Measurements from ENCODE around the gene NR0B2. TPM values are rescaled to one million over a fixed set of nuclear protein-coding genes. Genes with fewer than 3 reads are reported as not detected.
A peak's percentile ranks its signal among the peaks of the same experiment; 100 is the strongest.

The NR0B2 gene
- total and polyA plus RNA-seq, 2 of the 13 experiments (the other 11 are each of a cell fraction or from before 2014, with no cell fraction given), result 72.5 to 133 TPM

DNA sequence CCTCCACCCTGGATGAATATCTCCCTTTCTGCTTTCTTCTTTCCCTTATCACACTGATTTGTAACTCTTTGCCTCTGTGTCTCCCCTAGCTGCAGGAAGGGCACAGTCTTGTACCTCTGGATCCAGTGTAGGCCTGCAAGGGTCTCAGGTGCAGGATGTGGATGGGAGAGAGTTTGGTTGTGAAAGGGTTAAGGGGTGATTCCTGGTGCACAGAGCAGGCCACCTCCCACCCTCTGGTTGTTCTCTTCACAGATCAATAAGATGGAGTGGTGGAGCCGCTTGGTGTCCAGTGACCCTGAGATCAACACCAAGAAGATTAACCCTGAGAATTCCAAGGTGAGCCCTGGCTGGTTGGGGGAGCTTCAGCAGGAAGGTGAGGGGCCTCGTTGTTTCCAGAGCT, 31.4 kb upstream of the NR0B2 start:
- in situ Hi-C loops (cut with HindIII; ENCODE audit: extremely low pct_ligation_motif_present, low pct_unique_long_range_greater_than_20kb), result no loop called here
- Histone ChIP-seq H3K9ac (ENCODE audit: insufficient read depth, low read depth, low read length) (no peak overlapping the region), H2AFZ (ENCODE audit: low read length) (no peak overlapping the region), H3K27ac (ENCODE audit: extremely low read length, insufficient read depth, low read length) (peak overlapping the region; percentile 63), H3K9me3 (ENCODE audit: low read length) (no peaks in the 10 kb centered on the region), H4K20me1 (ENCODE audit: insufficient read depth, low read length) (no peaks in the 10 kb centered on the region), H3K36me3 (replicated peaks in 1 of 2; ENCODE audit: control insufficient read depth in 1 of 2, insufficient read depth in 2 of 2, low read length in 2 of 2) (peaks cover 25 to 40% of the 10 kb centered on the region in 2 experiments), H3K4me3 (replicated peaks in 1 of 3; ENCODE audit: insufficient read depth in 1 of 3, low read depth in 2 of 3, low read length in 3 of 3) (peak overlapping the region in 1 of 3 experiments; percentile 3; a peak in 1 of 6 replicates), H3K27me3 (ENCODE audit: control insufficient read depth in 1 of 2, insufficient read depth in 2 of 2, low read length in 2 of 2) (no peaks in the 10 kb centered on the region), H3K4me2 (ENCODE audit: low read depth, low read length) (peak overlapping the region; percentile 50), H3K79me2 (ENCODE audit: insufficient read depth, low read length) (peaks cover 2% of the 10 kb centered on the region), H3K4me1 (ENCODE audit: insufficient read depth, low read length) (peaks cover 81% of the 10 kb centered on the region)
- ATAC-seq, result no peak
- CTCF ChIA-PET (ENCODE audit: low intra/inter-chr PET ratio, low total read pairs), result no interaction called here
- FAIRE-seq, result peak; percentile 76
- no peak for DNase-seq (ENCODE audit: low spot score)
- WGBS (ENCODE audit: low lambda C conversion rate), result 21% methylated on average over 2 of the region's 2 CpGs
- no TSS peak for BruUV-seq (replicated peaks)
- POLR2A ChIA-PET, result interaction anchor here (0.9 to 12.9 kb wide), 11 partner anchors 7 to 53 kb away, joined by 3 to 371 read pairs (median 5); partner anchors contain the start of genes GPATCH3, KDF1, NR0B2 and NUDC
- intact Hi-C loops (cut with micrococcal nuclease; ENCODE audit: unreplicated experiment), result loop anchor here (1.0 kb wide), 1 partner anchor 33 kb away; no protein-coding TSS in a partner anchor
- no peak for TF ChIP-seq MAFG (CRISPR knock-in tag; IDR thresholded peaks at IDR 0.05)
- no peak for TF ChIP-seq KAT2B (IDR thresholded peaks at IDR 0.05; ENCODE audit: borderline replicate concordance, low read depth, low read length)
- TF ChIP-seq ZNF652 (CRISPR knock-in tag; IDR thresholded peaks at IDR 0.05; ENCODE audit: borderline replicate concordance, low read depth), result peak; percentile 98
- 0 out of 2 replicates have a peak, but pooled peaks have one; percentile 22 for TF ChIP-seq ZMYM3 (CRISPR knock-in tag; IDR thresholded peaks at IDR 0.05)
- TF ChIP-seq GATAD2A (CRISPR knock-in tag; IDR thresholded peaks at IDR 0.05), result peak; percentile 49
- TF ChIP-seq ZNF329 (CRISPR knock-in tag; IDR thresholded peaks at IDR 0.05; ENCODE audit: low read depth), result 0 out of 2 replicates have a peak, but pooled peaks have one; percentile 31
- TF ChIP-seq, protein P1, sequence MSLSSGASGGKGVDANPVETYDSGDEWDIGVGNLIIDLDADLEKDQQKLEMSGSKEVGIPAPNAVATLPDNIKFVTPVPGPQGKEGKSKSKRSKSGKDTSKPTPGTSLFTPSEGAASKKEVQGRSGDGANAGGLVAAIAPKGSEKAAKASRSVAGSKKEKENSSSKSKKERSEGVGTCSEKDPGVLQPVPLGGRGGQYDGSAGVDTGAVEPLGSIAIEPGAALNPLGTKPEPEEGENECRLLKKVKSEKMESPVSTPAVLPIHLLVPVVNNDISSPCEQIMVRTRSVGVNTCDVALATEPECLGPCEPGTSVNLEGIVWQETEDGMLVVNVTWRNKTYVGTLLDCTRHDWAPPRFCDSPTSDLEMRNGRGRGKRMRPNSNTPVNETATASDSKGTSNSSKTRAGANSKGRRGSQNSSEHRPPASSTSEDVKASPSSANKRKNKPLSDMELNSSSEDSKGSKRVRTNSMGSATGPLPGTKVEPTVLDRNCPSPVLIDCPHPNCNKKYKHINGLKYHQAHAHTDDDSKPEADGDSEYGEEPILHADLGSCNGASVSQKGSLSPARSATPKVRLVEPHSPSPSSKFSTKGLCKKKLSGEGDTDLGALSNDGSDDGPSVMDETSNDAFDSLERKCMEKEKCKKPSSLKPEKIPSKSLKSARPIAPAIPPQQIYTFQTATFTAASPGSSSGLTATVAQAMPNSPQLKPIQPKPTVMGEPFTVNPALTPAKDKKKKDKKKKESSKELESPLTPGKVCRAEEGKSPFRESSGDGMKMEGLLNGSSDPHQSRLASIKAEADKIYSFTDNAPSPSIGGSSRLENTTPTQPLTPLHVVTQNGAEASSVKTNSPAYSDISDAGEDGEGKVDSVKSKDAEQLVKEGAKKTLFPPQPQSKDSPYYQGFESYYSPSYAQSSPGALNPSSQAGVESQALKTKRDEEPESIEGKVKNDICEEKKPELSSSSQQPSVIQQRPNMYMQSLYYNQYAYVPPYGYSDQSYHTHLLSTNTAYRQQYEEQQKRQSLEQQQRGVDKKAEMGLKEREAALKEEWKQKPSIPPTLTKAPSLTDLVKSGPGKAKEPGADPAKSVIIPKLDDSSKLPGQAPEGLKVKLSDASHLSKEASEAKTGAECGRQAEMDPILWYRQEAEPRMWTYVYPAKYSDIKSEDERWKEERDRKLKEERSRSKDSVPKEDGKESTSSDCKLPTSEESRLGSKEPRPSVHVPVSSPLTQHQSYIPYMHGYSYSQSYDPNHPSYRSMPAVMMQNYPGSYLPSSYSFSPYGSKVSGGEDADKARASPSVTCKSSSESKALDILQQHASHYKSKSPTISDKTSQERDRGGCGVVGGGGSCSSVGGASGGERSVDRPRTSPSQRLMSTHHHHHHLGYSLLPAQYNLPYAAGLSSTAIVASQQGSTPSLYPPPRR (CRISPR knock-in tag; IDR thresholded peaks at IDR 0.05; ENCODE audit: borderline replicate concordance), result 0 out of 2 replicates have a peak, but pooled peaks have one; percentile 9
- peak; percentile 66; the same call in 1 of the 2 replicates for TF ChIP-seq NR2F2 (IDR thresholded peaks at IDR 0.05; ENCODE audit: borderline replicate concordance, low read depth)
- TF ChIP-seq THAP11 (CRISPR knock-in tag; IDR thresholded peaks at IDR 0.05), result no peak
- TF ChIP-seq ZMYM4 (CRISPR knock-in tag; IDR thresholded peaks at IDR 0.05), result 0 out of 2 replicates have a peak, but pooled peaks have one; percentile 28
- TF ChIP-seq, protein P2, sequence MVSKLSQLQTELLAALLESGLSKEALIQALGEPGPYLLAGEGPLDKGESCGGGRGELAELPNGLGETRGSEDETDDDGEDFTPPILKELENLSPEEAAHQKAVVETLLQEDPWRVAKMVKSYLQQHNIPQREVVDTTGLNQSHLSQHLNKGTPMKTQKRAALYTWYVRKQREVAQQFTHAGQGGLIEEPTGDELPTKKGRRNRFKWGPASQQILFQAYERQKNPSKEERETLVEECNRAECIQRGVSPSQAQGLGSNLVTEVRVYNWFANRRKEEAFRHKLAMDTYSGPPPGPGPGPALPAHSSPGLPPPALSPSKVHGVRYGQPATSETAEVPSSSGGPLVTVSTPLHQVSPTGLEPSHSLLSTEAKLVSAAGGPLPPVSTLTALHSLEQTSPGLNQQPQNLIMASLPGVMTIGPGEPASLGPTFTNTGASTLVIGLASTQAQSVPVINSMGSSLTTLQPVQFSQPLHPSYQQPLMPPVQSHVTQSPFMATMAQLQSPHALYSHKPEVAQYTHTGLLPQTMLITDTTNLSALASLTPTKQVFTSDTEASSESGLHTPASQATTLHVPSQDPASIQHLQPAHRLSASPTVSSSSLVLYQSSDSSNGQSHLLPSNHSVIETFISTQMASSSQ (IDR thresholded peaks at IDR 0.05; ENCODE audit: low read depth), result 0 out of 2 replicates have a peak, but pooled peaks have one; percentile 29
- TF ChIP-seq, protein P2 (CRISPR knock-in tag; IDR thresholded peaks at IDR 0.05; ENCODE audit: borderline replicate concordance), result no peak
- TF ChIP-seq SSRP1 (CRISPR knock-in tag; IDR thresholded peaks at IDR 0.05), result 0 out of 2 replicates have a peak, but pooled peaks have one; percentile 62
- TF ChIP-seq SOX6 (IDR thresholded peaks at IDR 0.05), result no peak
- TF ChIP-seq SOX6 (CRISPR knock-in tag; IDR thresholded peaks at IDR 0.05), result peak; percentile 41; the same call in 1 of the 2 replicates
- peak in 1 of 2 experiments; percentile 64; a peak in 1 of 4 replicates for TF ChIP-seq EP300 (IDR thresholded peaks at IDR 0.05; ENCODE audit: low read depth in 2 of 2, low read length in 2 of 2)
- no peak for TF ChIP-seq EP300 (CRISPR knock-in tag; IDR thresholded peaks at IDR 0.05; ENCODE audit: borderline replicate concordance)

Measured in HepG2 (cell line).